WI38 (cell line): ENCODE data around the gene PPY.

ENCODE experiments used
- H3K4me3 ChIP-seq: 2 replicates; pipeline ENCODE4 v1.5.1; 2011; ENCODE audit warnings: low read depth, mild to moderate bottlenecking, control low read depth, low read length
- TF ChIP-seq, protein P1 (sequence below): IDR thresholded peaks from 2 replicates; pipeline ENCODE4 v1.5.1; 2012; ENCODE audit warnings: low read depth, mild to moderate bottlenecking, control low read depth, low read length

PPY gene

DNA sequence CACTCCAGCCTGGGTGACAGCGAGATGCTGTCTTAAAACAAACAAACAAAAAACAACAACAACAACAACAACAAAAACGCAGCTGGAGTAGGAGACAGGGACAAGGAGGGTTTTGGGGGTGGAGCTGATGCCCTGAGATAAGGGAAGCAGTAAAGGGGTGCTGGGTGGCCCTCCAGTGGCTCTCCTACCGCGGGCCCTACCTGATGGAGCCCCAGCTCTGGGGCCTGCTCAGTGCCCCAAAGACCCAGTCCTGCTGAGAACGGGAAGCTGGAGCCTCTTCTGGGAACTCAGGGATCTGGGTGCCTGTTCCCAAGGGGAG lies 40.9 kb upstream of the PPY start:
- TF ChIP-seq, protein P1, sequence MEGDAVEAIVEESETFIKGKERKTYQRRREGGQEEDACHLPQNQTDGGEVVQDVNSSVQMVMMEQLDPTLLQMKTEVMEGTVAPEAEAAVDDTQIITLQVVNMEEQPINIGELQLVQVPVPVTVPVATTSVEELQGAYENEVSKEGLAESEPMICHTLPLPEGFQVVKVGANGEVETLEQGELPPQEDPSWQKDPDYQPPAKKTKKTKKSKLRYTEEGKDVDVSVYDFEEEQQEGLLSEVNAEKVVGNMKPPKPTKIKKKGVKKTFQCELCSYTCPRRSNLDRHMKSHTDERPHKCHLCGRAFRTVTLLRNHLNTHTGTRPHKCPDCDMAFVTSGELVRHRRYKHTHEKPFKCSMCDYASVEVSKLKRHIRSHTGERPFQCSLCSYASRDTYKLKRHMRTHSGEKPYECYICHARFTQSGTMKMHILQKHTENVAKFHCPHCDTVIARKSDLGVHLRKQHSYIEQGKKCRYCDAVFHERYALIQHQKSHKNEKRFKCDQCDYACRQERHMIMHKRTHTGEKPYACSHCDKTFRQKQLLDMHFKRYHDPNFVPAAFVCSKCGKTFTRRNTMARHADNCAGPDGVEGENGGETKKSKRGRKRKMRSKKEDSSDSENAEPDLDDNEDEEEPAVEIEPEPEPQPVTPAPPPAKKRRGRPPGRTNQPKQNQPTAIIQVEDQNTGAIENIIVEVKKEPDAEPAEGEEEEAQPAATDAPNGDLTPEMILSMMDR, result no peak
- no peak overlapping the region for H3K4me3 ChIP-seq

DNA sequence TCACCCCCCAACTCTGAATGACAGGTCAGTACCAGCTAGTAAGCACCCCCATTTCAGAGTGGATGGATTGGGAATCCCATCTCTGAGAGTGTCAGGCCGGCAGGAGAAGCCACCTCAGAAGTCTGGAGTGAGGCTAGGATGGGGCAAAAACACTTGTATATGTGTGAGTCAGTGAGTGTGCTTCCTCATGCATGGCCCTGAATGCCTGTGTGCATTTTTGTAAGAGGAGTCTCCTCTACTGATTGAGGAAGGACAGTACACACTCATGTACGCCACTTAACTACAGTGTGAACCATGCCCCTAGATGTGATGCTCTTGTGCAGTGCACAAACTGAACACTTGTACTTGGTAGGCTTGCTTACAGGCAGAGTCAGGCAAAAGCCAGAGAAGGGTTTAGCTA lies 39.9 kb upstream of the PPY start:
- TF ChIP-seq, protein P1, result no peak
- no peak overlapping the region for H3K4me3 ChIP-seq

DNA sequence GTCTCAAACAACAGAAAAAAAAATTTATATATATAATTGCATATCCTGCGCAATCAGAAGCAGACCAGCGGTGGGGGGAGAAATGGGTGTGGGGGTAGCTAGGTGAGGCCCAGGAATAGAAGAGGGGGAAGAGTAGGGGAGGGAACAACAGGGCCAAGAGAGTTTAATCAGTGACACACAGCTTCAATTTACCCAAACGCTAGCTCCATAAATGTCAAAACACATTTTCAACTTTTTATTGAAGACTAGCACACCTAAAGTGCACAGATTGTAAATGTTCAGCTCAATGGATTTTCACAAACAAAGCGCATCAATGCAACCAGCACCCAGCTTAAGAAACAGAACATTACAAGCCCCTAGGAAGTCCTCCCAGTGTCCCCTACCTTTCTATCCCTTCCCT lies 37.4 kb upstream of the PPY start:
- TF ChIP-seq, protein P1, result no peak

DNA sequence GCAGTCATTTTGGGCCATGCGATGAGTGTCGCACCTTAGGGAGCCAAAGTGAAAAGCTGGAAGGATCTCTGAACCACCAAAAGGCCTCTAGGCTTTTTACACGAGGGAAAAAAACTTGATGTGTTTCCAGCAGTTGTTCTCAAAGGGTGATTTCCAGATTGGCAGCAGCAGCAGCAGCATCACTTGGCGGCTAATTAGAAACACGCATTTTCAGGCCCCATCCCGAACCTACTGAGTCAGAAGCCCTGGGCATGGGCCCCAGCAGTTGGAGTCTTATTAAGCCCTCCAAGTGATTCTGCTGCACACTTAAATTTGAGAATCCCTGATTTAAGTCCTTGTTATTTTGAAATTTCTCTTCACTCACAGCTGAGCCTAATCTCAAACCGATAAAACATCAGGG lies 36.7 kb upstream of the PPY start:
- TF ChIP-seq, protein P1, result no peak
- no peak overlapping the region for H3K4me3 ChIP-seq

More for the DNA sequence above, 37.4 kb upstream of the PPY start:
- no peak overlapping the region for H3K4me3 ChIP-seq

DNA sequence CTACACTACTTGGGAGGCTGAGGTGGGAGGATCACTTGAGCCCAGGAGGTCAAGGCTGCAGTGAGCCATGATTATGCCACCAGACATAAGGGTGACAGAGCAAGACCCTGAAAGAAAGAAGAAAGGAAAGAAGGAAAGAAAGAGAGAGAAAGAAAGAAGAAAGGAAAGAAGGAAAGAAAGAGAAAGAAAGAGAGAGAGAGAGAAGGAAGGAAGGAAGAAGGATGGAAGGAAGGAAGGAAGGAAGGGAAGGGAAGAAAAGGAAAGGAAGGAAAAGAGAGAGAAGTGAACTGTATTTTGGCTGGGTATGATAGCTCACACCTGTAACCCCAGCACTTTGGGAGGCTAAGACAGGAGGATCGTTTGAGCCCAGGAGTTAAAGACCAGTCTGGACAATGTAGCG lies 35.8 kb upstream of the PPY start:
- no peak overlapping the region for H3K4me3 ChIP-seq
- TF ChIP-seq, protein P1, result no peak

DNA sequence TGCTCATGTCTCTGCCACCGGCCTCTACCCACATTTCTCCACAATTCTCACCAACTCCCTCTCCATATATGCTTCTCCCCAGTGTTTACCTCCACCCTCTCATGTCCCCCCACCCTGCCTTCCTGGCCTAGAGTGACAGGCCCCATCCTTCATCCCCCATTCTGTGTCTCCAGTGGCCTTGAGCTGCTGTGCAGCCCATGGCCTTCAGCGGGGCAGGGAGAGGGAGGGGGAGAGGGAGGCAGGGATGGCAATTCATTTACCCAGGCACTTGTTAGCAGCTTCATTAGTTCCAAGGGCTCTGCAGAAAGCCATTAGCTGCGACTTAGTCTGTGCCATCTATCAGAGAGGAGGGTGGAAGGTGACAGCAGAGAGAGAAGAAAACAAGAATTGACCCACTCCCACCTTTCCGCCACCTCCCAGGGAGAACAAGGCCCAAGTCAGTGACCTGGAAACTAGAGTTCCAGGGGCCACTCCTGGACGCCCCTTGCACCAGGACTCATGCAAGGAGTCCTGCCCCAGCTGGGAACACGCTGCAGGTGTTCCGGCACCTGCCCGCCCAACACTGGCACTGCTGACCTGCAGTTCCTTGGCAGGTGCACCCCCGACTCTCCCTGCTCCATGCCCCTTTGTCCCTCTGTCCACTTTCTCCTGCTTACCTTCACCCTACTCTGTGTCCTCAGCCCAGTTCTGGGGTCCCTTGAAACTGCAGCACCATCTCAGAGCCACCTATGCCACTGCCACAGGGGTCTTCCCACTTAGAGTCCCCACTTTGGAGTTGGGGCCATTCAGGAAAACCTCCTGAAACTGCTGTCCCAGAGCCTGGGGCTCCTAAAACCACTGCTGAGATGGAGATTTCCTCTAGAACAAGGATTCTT lies 34.9 kb upstream of the PPY start:
- H3K4me3 ChIP-seq, result no peak overlapping the region
- TF ChIP-seq, protein P1, result no peak

DNA sequence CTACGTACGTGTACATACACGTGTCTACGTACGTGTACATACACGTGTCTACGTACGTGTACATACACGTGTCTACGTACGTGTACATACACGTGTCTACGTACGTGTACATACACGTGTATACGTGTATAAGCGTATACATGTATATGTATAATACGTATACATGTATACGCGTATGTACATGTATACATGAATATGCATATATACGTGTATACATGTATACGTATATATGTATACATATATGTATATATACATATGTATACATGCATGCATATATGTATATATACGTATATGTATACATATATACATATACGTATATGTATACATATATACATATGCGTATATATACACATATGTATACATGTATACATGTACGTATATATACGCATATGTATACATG lies 33.6 kb upstream of the PPY start:
- no peak overlapping the region for H3K4me3 ChIP-seq
- TF ChIP-seq, protein P1, result no peak
